ENCODE measurements around the gene METTL25B.

DNA sequence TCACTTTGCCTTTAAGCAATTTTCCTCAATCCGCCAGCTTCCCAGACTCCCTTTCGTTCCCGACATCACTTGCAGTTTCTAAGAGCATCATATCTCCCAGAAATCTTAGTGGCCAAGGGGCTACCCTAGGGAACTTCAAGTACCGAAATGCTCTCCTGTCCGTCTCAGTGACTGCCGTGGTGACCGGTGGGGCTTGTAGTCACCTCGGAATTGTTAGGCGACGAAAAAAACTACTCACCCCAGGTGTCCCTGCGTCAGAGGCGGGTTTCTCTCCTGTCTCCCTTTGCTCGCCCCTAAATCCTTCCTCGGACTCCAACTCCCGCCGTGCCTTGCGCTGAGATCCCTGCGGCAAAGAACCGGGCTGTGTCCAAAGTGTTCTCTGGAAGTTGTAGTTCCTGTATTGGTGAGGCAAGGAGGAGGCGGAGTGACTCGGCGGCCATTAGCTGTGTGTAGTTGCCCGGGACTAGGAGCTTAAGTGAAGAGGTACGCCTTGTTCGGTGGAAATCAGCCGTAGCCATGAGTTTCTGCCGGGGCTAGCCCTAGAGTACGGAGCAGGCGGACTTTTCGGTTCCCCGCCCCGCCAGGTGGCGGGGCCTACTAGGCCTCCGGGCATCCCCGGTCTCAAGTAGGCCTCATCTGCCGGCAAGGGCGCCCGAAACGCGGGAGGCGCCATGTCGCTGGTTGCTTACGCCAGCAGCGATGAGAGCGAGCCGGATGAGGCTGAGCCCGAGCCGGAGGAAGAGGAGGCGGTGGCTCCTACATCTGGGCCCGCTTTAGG lies 39.0 kb downstream of the METTL25B start, which contains the start of gene PRCC:
- no peak for TF ChIP-seq ZNF775 (CRISPR knock-in tag; IDR thresholded peaks at IDR 0.05; ENCODE audit: borderline replicate concordance)
- no peak; the same call in none of the 2 replicates for TF ChIP-seq SMC3 (IDR thresholded peaks at IDR 0.05; ENCODE audit: low read length)
- TF ChIP-seq ZNF644 (CRISPR knock-in tag; IDR thresholded peaks at IDR 0.05; ENCODE audit: low read depth) = no peak

All from HepG2 (cell line).